ENCODE data around the gene RASGEF1B. TPM values are rescaled to one million over a fixed set of nuclear protein-coding genes. Genes with fewer than 3 reads are reported as not detected.

Gene RASGEF1B
- total RNA-seq (2014; rRNA removed) = 1.4 TPM in 2 replicates
- Bru-seq, nascent RNA = percentile 8 among the genes with signal in this experiment
- BruChase-seq, experiment 1, labeled RNA remaining after a 6-hour chase = percentile 4 among the genes with signal in this experiment
- BruChase-seq, experiment 2, labeled RNA remaining after a 2-hour chase = percentile 6 among the genes with signal in this experiment
- long read RNA-seq = 0 reads

DNA sequence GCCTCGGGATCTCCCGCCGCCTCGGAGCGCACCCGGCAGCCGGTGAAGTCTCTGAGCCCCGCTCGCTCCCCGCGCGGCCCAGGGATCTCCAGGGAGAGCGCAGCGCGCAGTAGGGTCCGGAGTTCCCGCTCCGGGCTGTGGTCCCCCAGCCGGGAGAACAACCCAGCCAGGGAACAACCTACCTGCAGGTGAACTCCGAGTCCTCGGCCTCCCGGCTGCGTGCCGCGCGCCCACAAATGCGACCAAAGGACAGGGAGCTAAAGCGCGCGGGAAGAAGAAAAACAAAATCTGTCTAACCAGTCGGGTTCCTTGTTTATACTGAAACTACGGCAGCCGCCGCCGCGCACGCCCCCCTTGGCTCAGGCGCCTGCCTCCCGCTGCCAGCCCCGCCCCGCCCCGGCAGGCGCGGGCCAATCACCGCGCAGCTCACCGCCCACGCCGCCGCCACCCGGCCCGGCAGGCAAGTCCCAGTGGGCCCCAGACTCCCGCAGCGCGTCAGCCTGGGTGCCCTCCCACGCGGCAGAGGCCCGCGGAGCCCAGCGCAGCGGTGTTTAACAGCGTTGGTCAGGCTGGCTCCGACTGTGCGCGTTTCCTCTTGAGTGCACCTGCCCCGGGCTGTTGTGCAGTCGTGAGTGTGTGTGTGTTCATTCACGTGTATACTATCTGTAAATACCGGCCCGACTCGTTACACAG, at the start of gene RASGEF1B:
TSS of gene RASGEF1B (minus strand) at position 320 of the 693 bp plus-strand sequence. CDS start 12,399 bp downstream, outside the sequence.
- Histone ChIP-seq H2AFZ (ENCODE audit: low read length) (peak within 1 kb of the TSS; percentile 91), H3K9ac (ENCODE audit: low read length) (peak within 1 kb of the TSS; percentile 31; the same call in 1 of the 2 replicates), H3K4me3 (ENCODE audit: low read length) (peak within 1 kb of the TSS; percentile 87), H3K9me2 (replicated peaks; ENCODE audit: low read length) (no peaks in the 10 kb centered on the region), H3K36me3 (ENCODE audit: low read depth, low read length) (no peaks in the 10 kb centered on the region; the same call in 1 of the 2 replicates), H3K79me2 (ENCODE audit: low read length) (no peaks in the 10 kb centered on the region), H3K27me3 (ENCODE audit: low read length) (no peaks in the 10 kb centered on the region), H3F3A (ENCODE audit: low read length, unreplicated experiment) (no peaks in the 10 kb centered on the region), H3K27ac (ENCODE audit: low read length) (peak within 1 kb of the TSS; percentile 35), H3K4me1 (ENCODE audit: insufficient read depth, low read length) (peaks cover 22% of the 10 kb centered on the region), H3K4me2 (ENCODE audit: low read length) (peak within 1 kb of the TSS; percentile 83), H4K20me1 (ENCODE audit: low read length) (no peaks in the 10 kb centered on the region), H3K9me3 (ENCODE audit: low read length) (no peaks in the 10 kb centered on the region)
- DNase-seq (peak; percentile 74), ATAC-seq (peak; percentile 84)
- POLR2A ChIA-PET (ENCODE audit: unreplicated experiment) = no interaction called here
- TF ChIP-seq EZH2 (IDR thresholded peaks at IDR 0.05; ENCODE audit: low read length, unreplicated experiment) (no peak), EZH2phosphoT487 (IDR thresholded peaks at IDR 0.05; ENCODE audit: borderline replicate concordance, low read length) (no peak)
- TF ChIP-seq, protein P1, sequence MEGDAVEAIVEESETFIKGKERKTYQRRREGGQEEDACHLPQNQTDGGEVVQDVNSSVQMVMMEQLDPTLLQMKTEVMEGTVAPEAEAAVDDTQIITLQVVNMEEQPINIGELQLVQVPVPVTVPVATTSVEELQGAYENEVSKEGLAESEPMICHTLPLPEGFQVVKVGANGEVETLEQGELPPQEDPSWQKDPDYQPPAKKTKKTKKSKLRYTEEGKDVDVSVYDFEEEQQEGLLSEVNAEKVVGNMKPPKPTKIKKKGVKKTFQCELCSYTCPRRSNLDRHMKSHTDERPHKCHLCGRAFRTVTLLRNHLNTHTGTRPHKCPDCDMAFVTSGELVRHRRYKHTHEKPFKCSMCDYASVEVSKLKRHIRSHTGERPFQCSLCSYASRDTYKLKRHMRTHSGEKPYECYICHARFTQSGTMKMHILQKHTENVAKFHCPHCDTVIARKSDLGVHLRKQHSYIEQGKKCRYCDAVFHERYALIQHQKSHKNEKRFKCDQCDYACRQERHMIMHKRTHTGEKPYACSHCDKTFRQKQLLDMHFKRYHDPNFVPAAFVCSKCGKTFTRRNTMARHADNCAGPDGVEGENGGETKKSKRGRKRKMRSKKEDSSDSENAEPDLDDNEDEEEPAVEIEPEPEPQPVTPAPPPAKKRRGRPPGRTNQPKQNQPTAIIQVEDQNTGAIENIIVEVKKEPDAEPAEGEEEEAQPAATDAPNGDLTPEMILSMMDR (conservative IDR thresholded peaks at IDR 0.05; ENCODE audit: low read depth, low read length) = no peak
- CTCF ChIA-PET = no interaction called here
- intact Hi-C loops (cut with micrococcal nuclease) = no loop called here
- BruUV-seq (replicated peaks) = no TSS peak

DNA sequence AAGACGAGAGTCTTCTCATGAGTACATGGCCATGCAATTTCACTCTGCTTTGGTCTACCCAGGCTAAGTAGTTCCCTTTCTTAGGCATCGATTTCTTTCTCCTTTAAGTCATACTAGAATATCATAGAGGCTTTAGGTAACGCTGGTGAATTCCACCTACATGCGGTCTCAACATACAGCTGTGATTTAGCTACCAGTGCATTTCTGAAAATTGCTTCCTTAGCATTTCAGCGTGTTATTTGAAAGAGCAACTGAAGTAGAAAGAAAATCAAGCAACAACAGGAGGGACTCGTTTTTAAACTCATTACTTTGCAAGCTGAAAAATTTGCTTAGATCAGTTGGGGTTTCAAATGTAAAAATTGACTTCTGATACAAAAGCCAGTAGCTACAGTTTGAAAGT, 48.1 kb upstream of the RASGEF1B start:
- CTCF ChIA-PET = no interaction called here
- H3K4me1 ChIP-seq (ENCODE audit: insufficient read depth, low read length) = no peaks in the 10 kb centered on the region
- H3K27me3 ChIP-seq (ENCODE audit: low read length) = peaks cover 8% of the 10 kb centered on the region; the same call in 1 of the 2 replicates

More for the DNA sequence above, 48.1 kb upstream of the RASGEF1B start:
- H3K9me2 ChIP-seq (replicated peaks; ENCODE audit: low read length) = no peaks in the 10 kb centered on the region
- H3F3A ChIP-seq (ENCODE audit: low read length, unreplicated experiment) = no peaks in the 10 kb centered on the region
- POLR2A ChIA-PET (ENCODE audit: unreplicated experiment) = no interaction called here
- H3K79me2 ChIP-seq (ENCODE audit: low read length) = no peaks in the 10 kb centered on the region
- no peak overlapping the region for H3K4me2 ChIP-seq (ENCODE audit: low read length)
- DNase-seq = no peak
- no peak overlapping the region for H3K9ac ChIP-seq (ENCODE audit: low read length)
- TF ChIP-seq, protein P1 (conservative IDR thresholded peaks at IDR 0.05; ENCODE audit: low read depth, low read length) = no peak
- no peak for TF ChIP-seq EZH2phosphoT487 (IDR thresholded peaks at IDR 0.05; ENCODE audit: borderline replicate concordance, low read length)
- no peak for TF ChIP-seq EZH2 (IDR thresholded peaks at IDR 0.05; ENCODE audit: low read length, unreplicated experiment)
- no peaks in the 10 kb centered on the region for H3K9me3 ChIP-seq (ENCODE audit: low read length)
- no TSS peak for BruUV-seq (replicated peaks)
- H3K36me3 ChIP-seq (ENCODE audit: low read depth, low read length) = no peaks in the 10 kb centered on the region
- intact Hi-C loops (cut with micrococcal nuclease) = no loop called here
- no peak overlapping the region for H3K27ac ChIP-seq (ENCODE audit: low read length)
- no peak overlapping the region for H2AFZ ChIP-seq (ENCODE audit: low read length)
- H3K4me3 ChIP-seq (ENCODE audit: low read length) = no peak overlapping the region
- H4K20me1 ChIP-seq (ENCODE audit: low read length) = no peaks in the 10 kb centered on the region
- ATAC-seq = no peak

Measured in PC-3 (cell line).